SK-N-SH (cell line): ENCODE measurements around the gene ENTHD1. TPM values are rescaled to one million over a fixed set of nuclear protein-coding genes. Genes with fewer than 3 reads are reported as not detected.

ENCODE experiments used
- CTCF ChIA-PET: fragments of 300-600, 350-600 bp; formaldehyde crosslinking; extraction: SDS; loops from one replicate; lab custom pipeline; 2021; lab: Yijun Ruan, JAX
- POLR2A ChIA-PET: fragments of 350-600 bp; sonication (Branson Sonifier 250); formaldehyde crosslinking; extraction: SDS; loops from one replicate; lab custom pipeline; 2020; ENCODE audit warnings: antibody characterized with exemption, inconsistent platforms; lab: Yijun Ruan, JAX
- DNase-seq: peaks from one replicate; pipeline ENCODE4 v3.0.0; 2012
- H2AFZ ChIP-seq: fragments of 200-600 bp; sonication (generic); 2 replicates; pipeline ENCODE4 v1.8.1; 2016; ENCODE audit warnings: antibody characterized with exemption, mild to moderate bottlenecking, low read depth
- H3F3A ChIP-seq: fragments of 200-600 bp; sonication (generic); replicated peaks from 2 replicates; pipeline ENCODE3; 2016; ENCODE audit warnings: antibody characterized with exemption, mild to moderate bottlenecking; ENCODE audit not compliant: insufficient read depth
- H3K27ac ChIP-seq, 2 experiments: fragments of 200-500 bp in 1 of 2; fragments of 200-600 bp in 1 of 2; sonication (Bioruptor generic) in 1 of 2; sonication (generic), shearing (Covaris generic) in 1 of 2; 2 replicates each; pipeline versions ENCODE4 v1.5.1 to v1.6.1; 2014 to 2016; ENCODE audit warnings: low read depth in 2 of 2, inconsistent platforms in 1 of 2, low read length in 1 of 2, mild to moderate bottlenecking in 1 of 2, mixed read lengths in 1 of 2
- H3K27me3 ChIP-seq: fragments of 200-600 bp; sonication (generic), shearing (Covaris generic); 2 replicates; pipeline ENCODE4 v1.6.1; 2016; ENCODE audit warnings: mixed run types; ENCODE audit not compliant: insufficient read depth
- H3K36me3 ChIP-seq, 2 experiments: fragments of 200-500 bp in 1 of 2; fragments of 200-600 bp in 1 of 2; sonication (Bioruptor generic) in 1 of 2; sonication (generic) in 1 of 2; replicated peaks in 1 of 2; 2 replicates each; pipeline versions ENCODE3 to v1.5.1; 2014 to 2016; ENCODE audit warnings: low read length in 1 of 2, mild to moderate bottlenecking in 1 of 2; ENCODE audit not compliant: insufficient read depth in 2 of 2, control insufficient read depth in 1 of 2
- H3K4me1 ChIP-seq, 2 experiments: fragments of 200-500 bp in 1 of 2; fragments of 200-600 bp in 1 of 2; sonication (Bioruptor generic) in 1 of 2; sonication (generic), shearing (Covaris generic) in 1 of 2; 2 replicates each; pipeline versions ENCODE4 v1.5.1 to v1.6.1; 2014 to 2016; ENCODE audit warnings: low read depth in 1 of 2, low read length in 1 of 2, mixed run types in 1 of 2; ENCODE audit not compliant: insufficient read depth in 2 of 2, control insufficient read depth in 1 of 2
- H3K4me2 ChIP-seq: fragments of 200-600 bp; sonication (generic), shearing (Covaris generic); 2 replicates; pipeline ENCODE4 v1.6.1; 2017; ENCODE audit warnings: mixed run types
- H3K4me3 ChIP-seq, 2 experiments: fragments of 200-500 bp in 1 of 2; fragments of 200-600 bp in 1 of 2; sonication (Bioruptor generic) in 1 of 2; sonication (generic), shearing (Covaris generic) in 1 of 2; 2 replicates each; pipeline versions ENCODE4 v1.5.1 to v1.8.1; 2014 to 2016; ENCODE audit warnings: low read depth in 2 of 2, inconsistent platforms in 1 of 2, low read length in 1 of 2, mild to moderate bottlenecking in 1 of 2, mixed read lengths in 1 of 2, moderate library complexity in 1 of 2
- H3K79me2 ChIP-seq: fragments of 200-600 bp; sonication (generic); 2 replicates; pipeline ENCODE4 v1.8.1; 2017; ENCODE audit warnings: mild to moderate bottlenecking; ENCODE audit not compliant: insufficient read depth
- H3K9ac ChIP-seq: fragments of 200-600 bp; sonication (generic); 2 replicates; pipeline ENCODE4 v1.6.1; 2017; ENCODE audit warnings: mixed run types
- H3K9me2 ChIP-seq: fragments of 200-600 bp; sonication (generic); 2 replicates; pipeline ENCODE4 v1.6.1; 2017; ENCODE audit warnings: mixed run types
- H3K9me3 ChIP-seq: fragments of 200-600 bp; sonication (generic); 2 replicates; pipeline ENCODE4 v1.6.1; 2017; ENCODE audit warnings: mixed run types, mild to moderate bottlenecking, moderate library complexity
- H4K20me1 ChIP-seq: fragments of 200-600 bp; sonication (generic); 2 replicates; pipeline ENCODE4 v1.6.1; 2017; ENCODE audit warnings: mild to moderate bottlenecking, mixed run types; ENCODE audit not compliant: insufficient read depth
- EP300 ChIP-seq, 2 experiments: IDR thresholded peaks; 2 replicates each; pipeline versions ENCODE4 v1.4.0 to v1.6.1; 2012; ENCODE audit warnings: borderline replicate concordance in 1 of 2, low read depth in 1 of 2, low read length in 1 of 2
- FOSL2 ChIP-seq: IDR thresholded peaks from 2 replicates; pipeline ENCODE4 v1.4.0; 2012; ENCODE audit warnings: low read depth, mild to moderate bottlenecking, moderate library complexity, borderline replicate concordance
- GABPA ChIP-seq: IDR thresholded peaks from 2 replicates; pipeline ENCODE4 v1.4.0; 2012; ENCODE audit warnings: low read depth, mild to moderate bottlenecking
- GATA2 ChIP-seq: sonication (generic); formaldehyde crosslinking; IDR thresholded peaks from 2 replicates; pipeline ENCODE4 v1.5.0; 2020; ENCODE audit warnings: mild to moderate bottlenecking, missing genetic modification reagents
- NRF1 ChIP-seq: IDR thresholded peaks from 2 replicates; pipeline ENCODE4 v1.6.1; 2012; ENCODE audit warnings: low read depth, mild to moderate bottlenecking, low read length
- PBX3 ChIP-seq: IDR thresholded peaks from 2 replicates; pipeline ENCODE4; 2012
- SIN3A ChIP-seq: IDR thresholded peaks from 2 replicates; pipeline ENCODE4 v1.6.1; 2012; ENCODE audit warnings: low read depth, mild to moderate bottlenecking, low read length, moderate library complexity, borderline replicate concordance
- TAF1 ChIP-seq: IDR thresholded peaks from 2 replicates; pipeline ENCODE4 v1.6.1; 2012; ENCODE audit warnings: low read depth, mild to moderate bottlenecking, low read length, moderate library complexity, borderline replicate concordance
- USF1 ChIP-seq: IDR thresholded peaks from 2 replicates; pipeline ENCODE4 v1.4.0; 2012; ENCODE audit warnings: low read depth, borderline replicate concordance
- WGBS: methylation state at CpG from one replicate; pipeline ENCODE4 v1.1.6; 2017; ENCODE audit warnings: low lambda C conversion rate; 5-methylcytosine and 5-hydroxymethylcytosine counted together
- polyA plus RNA-seq, 3 experiments: library from polyadenylated mRNA; depleted of rRNA; stranded (reverse); fragments of >200 nt; gene quantifications; 2 replicates each; pipeline ENCODE4 v1.2.3, GENCODE V29; 2012

Gene ENTHD1
- polyA plus RNA-seq, 1 of the 3 experiments (the other 2 are of a cell fraction), result not detected

- TF ChIP-seq NRF1 (no peak), TAF1 (no peak)
Observed at GRCh38 chr22:39731881-39732555, 161.5 kb downstream of the ENTHD1 start (continued).

GRCh38 chr22:39731481-39731880, 162.1 kb downstream of the ENTHD1 start:
- Histone ChIP-seq H4K20me1 (no peaks in the 10 kb centered on the region), H3F3A (no peaks in the 10 kb centered on the region), H3K27me3 (no peaks in the 10 kb centered on the region), H3K4me2 (no peak overlapping the region), H3K79me2 (no peaks in the 10 kb centered on the region), H3K4me3 (no peak overlapping the region), H3K9me2 (no peaks in the 10 kb centered on the region), H3K4me1 (no peaks in the 10 kb centered on the region), H3K9ac (no peak overlapping the region), H3K36me3 (no peaks in the 10 kb centered on the region), H2AFZ (no peak overlapping the region), H3K9me3 (no peaks in the 10 kb centered on the region), H3K27ac (no peak overlapping the region)
- CTCF ChIA-PET, result no interaction called here
- DNase-seq, result no peak
- WGBS, result 61% methylated on average over 3 of the region's 5 CpGs
- no peak for TF ChIP-seq EP300 (IDR thresholded peaks at IDR 0.05; ENCODE audit: borderline replicate concordance in 1 of 2, low read depth in 1 of 2, low read length in 1 of 2)
- TF ChIP-seq FOSL2, result no peak
- TF ChIP-seq TAF1, result no peak
- no peak for TF ChIP-seq PBX3
- no peak for TF ChIP-seq GATA2 (CRISPR knock-in tag)
- TF ChIP-seq SIN3A, result no peak
- no peak for TF ChIP-seq GABPA
- POLR2A ChIA-PET, result no interaction called here

- WGBS, result 64% methylated on average over 4 of the region's 13 CpGs
- no peak for TF ChIP-seq USF1
- no peaks in the 10 kb centered on the region for H3F3A ChIP-seq
- no peaks in the 10 kb centered on the region for H3K36me3 ChIP-seq
- no peaks in the 10 kb centered on the region for H3K9me3 ChIP-seq
- H3K4me1 ChIP-seq, result no peaks in the 10 kb centered on the region
- no peaks in the 10 kb centered on the region for H4K20me1 ChIP-seq
- H3K9me2 ChIP-seq, result no peaks in the 10 kb centered on the region
- ChIA-PET POLR2A (no interaction called here), CTCF (no interaction called here)
- no peaks in the 10 kb centered on the region for H3K27me3 ChIP-seq
- DNase-seq, result no peak
- H3K79me2 ChIP-seq, result no peaks in the 10 kb centered on the region
- no peak overlapping the region for H3K27ac ChIP-seq
- H2AFZ ChIP-seq, result no peak overlapping the region
- H3K4me2 ChIP-seq, result no peak overlapping the region
- H3K9ac ChIP-seq, result no peak overlapping the region
- no peak overlapping the region for H3K4me3 ChIP-seq
Observed at GRCh38 chr22:39729141-39729934, 164.2 kb downstream of the ENTHD1 start.
